NCI-H146 treated with DMSO at 0.1 percent for 48 hours (cell line): Measurements from ENCODE around the gene GRAMD1C.
"Not testable (repeated sequence)": the region's sequence is repeated elsewhere in the genome, so short reads cannot be mapped to it uniquely, and the experiment has no call there.

Experiments used
- DNase-seq: peaks from one replicate; lab custom pipeline; 2025; ENCODE audit not compliant: unreplicated experiment; lab: John Stamatoyannopoulos, UW

GRAMD1C gene

GRCh38 chr3:113850391-113850790 is 11.8 kb downstream of the GRAMD1C start:
- DNase-seq: not testable (repeated sequence)

GRCh38 chr3:113852506-113852905 is 13.9 kb downstream of the GRAMD1C start:
- no peak for DNase-seq

- DNase-seq: no peak
These were observed 28.9 kb downstream of the GRAMD1C start for GRCh38 chr3:113867506-113867905.

- DNase-seq: no peak
These were observed 34.7 kb downstream of the GRAMD1C start for GRCh38 chr3:113873293-113873692.

GRCh38 chr3:113873814-113874526 is 35.4 kb downstream of the GRAMD1C start:
- DNase-seq: no peak

- no peak for DNase-seq
These were observed 39.8 kb downstream of the GRAMD1C start for GRCh38 chr3:113878403-113878802.

- no peak for DNase-seq
These were observed 46.5 kb downstream of the GRAMD1C start for GRCh38 chr3:113885050-113885449.

GRCh38 chr3:113890256-113890900 is 51.8 kb downstream of the GRAMD1C start:
- no peak for DNase-seq

GRCh38 chr3:113894927-113895326 is 56.3 kb downstream of the GRAMD1C start:
- no peak for DNase-seq

GRCh38 chr3:113895964-113896363 is 57.4 kb downstream of the GRAMD1C start:
- DNase-seq: no peak

GRCh38 chr3:113896930-113897329 is 58.3 kb downstream of the GRAMD1C start:
- no peak for DNase-seq

GRCh38 chr3:113897373-113897777 is 58.8 kb downstream of the GRAMD1C start:
- DNase-seq: no peak

- no peak for DNase-seq
These were observed 60.3 kb downstream of the GRAMD1C start for GRCh38 chr3:113898892-113899291.

GRCh38 chr3:113906568-113907140 is 68.1 kb downstream of the GRAMD1C start:
- DNase-seq: no peak

GRCh38 chr3:113908133-113908532 is 69.5 kb downstream of the GRAMD1C start:
- no peak for DNase-seq

GRCh38 chr3:113910966-113911365 is 72.4 kb downstream of the GRAMD1C start:
- DNase-seq: no peak

- DNase-seq: peak; percentile 72
These were observed 74.1 kb downstream of the GRAMD1C start for GRCh38 chr3:113912552-113913236.

GRCh38 chr3:113914646-113915045 is 76.1 kb downstream of the GRAMD1C start:
- DNase-seq: no peak

- DNase-seq: no peak
These were observed 89.0 kb downstream of the GRAMD1C start for GRCh38 chr3:113927556-113927955.

GRCh38 chr3:113946831-113947230 is 108.2 kb downstream of the GRAMD1C start:
- DNase-seq: no peak

GRCh38 chr3:113947372-113948014 is 108.9 kb downstream of the GRAMD1C start, which contains the start of gene ZDHHC23:
ZDHHC23 (plus strand) TSS chr3:113948013; CDS start chr3:113948803, 790 bp downstream.
- DNase-seq: peak; percentile 89
